ENCODE results near the gene RHOT2.

RHOT2 gene

DNA sequence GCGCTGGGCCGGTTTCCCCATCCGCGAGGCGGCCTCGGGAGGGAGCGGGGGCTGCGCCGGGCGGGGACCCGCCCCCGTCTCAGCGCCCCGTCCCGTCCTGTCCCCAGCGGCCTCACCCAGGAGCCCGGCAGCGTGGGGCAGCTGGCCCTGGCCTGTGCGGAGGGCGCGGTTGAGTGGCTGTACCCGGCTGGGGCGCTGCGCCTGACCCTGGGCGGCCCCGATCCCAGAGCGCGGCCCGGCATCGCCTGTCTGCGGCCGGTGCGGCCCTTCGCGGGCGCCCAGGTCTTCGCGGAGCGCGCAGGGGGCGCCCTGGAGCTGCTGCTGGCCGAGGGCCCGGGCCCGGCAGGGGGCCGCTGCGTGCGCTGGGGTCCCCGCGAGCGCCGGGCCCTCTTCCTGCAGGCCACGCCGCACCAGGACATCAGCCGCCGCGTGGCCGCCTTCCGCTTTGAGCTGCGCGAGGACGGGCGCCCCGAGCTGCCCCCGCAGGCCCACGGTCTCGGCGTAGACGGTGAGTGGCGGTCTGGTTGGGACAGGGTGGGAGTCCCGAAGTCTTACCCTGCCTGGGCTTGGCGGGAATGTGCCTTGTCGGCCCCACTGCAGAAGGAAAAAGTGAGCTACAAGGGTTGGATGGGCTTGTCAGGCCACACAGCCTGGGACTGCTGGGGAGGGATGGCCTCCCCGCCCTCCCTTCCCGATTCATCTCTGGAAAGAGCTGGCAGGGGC lies 47.7 kb downstream of the RHOT2 start:
- DNase-seq (ENCODE audit: low read depth) = no peak

DNA sequence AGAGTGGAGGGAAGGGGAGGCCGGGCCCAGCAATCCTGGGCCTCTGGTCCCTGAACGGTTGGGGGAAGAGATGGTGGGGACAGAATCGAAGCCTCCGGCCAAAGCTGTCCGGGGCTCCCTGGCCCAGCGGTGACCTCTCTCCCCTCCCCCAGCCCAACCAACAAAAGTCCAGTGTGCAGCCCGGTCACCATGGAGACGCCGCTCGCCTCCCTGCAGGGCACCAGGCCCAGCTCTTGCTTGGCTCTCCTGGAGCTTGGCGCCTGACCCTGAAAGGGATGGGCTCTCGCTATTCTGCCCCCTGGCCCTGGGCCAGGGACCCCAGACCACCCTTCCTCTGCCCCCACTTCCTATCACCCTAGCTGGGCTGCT lies 48.3 kb downstream of the RHOT2 start:
- DNase-seq (ENCODE audit: low read depth) = no peak

GRCh38 chr16:716768-717325 lies 48.9 kb downstream of the RHOT2 start:
- DNase-seq (ENCODE audit: low read depth) = no peak

- DNase-seq (ENCODE audit: low read depth) = no peak
Observed at GRCh38 chr16:717450-718245, 49.7 kb downstream of the RHOT2 start.

DNA sequence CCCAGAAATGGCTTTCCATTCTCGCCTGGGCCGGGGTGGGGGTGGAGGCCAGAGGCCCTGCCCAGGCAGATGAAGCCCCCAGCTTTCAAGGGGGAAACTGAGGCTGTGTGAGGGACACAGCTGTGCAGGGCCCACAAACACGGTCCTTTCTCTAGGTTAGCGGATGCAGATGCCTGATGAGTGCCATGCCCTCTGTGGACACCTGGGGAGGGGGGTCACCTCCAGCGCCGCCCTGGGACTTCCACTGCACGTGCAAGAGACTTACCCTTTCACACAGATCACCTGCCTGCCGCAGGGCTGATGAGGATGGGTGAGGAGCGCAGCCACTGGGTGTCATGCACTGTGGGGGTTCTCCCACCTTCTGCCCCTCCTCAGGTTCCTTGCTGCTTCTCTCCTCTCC lies 50.5 kb downstream of the RHOT2 start:
- no peak for DNase-seq (ENCODE audit: low read depth)

DNA sequence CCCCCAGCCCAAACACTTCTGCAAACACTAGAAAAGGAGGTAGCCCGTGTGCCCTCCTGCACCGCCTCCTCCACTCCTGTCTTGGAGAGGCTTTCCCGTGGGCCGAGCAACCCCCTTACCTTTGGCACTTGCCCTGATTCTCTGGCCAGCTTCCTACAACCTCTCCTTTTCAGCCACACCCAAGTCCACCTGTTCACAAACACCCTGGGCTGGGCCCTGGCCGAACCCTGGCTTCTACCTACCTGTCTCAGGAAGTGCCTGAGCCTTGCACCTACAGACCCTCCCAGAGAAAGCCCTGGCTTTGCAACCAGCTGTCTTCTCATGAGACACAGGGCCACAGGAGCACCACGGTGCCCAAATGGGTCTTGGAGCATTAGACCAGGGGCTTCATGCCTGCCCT lies 51.0 kb downstream of the RHOT2 start:
- no peak for DNase-seq (ENCODE audit: low read depth)

- no peak for DNase-seq (ENCODE audit: low read depth)
Observed at GRCh38 chr16:719815-720446, 52.0 kb downstream of the RHOT2 start.

DNA sequence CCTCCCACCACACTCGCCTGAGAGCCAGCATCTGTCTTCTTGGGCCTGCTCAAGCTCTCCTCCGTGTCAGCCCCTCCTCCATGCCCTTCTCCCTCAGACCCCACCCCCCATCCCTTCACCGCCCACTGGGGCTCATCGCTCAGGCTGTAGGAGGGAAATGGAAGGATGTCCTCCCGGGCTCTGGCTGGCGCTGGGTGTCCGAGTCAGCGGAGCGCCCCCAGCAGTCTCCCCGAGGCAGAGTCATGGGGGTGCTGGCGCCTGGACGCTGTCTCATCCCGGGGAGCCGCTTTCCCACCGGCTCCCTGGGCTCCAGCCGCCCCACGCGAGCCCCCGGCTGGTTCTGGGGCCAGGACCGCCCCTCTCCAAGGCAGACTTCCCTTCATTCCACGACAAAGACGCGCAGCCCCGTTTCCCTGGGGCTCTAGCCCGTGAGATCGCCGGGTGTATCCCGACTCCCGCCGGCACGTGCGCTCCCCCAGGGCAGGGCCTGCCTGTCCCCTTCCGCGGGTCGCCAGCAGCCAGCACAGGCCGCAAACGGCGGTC lies 52.6 kb downstream of the RHOT2 start:
- DNase-seq (ENCODE audit: low read depth) = no peak

- DNase-seq (ENCODE audit: low read depth) = peak; percentile 27
Observed at GRCh38 chr16:720990-721764, 53.2 kb downstream of the RHOT2 start, which contains the start of gene ANTKMT. ANTKMT (plus strand) TSS chr16:721146; CDS start chr16:721275, 129 bp downstream.

DNA sequence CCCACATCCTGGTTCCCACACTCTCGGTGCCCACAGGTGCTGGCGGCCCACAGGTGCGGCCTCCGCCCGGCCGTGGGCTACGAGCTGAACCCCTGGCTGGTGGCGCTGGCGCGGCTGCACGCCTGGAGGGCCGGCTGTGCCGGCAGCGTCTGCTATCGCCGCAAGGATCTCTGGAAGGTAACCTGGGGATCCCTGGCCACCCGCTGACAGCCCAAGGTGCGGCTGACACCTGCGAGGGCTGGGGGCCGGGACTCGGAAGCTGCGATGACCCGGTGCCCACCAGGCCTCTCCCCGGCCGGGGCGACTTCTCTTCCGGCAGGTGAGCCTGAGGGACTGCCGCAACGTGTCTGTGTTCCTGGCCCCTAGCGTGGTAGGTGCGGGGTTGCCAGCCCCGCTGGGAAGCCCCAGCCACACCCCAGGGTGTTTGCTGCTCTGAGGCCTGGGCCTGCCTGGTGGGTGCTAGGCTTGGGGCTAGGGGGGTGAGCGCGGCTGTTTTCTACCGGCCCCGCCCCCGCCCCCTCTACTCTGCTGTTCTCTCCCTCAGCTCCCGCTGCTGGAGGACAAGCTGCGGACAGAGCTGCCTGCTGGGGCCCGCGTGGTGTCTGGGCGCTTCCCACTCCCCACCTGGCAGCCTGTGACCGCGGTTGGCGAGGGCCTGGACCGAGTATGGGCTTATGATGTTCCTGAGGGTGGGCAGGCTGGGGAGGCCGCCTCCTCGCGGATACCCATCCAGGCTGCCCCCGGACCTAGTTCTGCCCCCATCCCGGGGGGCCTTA lies 54.0 kb downstream of the RHOT2 start:
- DNase-seq (ENCODE audit: low read depth) = no peak

DNA sequence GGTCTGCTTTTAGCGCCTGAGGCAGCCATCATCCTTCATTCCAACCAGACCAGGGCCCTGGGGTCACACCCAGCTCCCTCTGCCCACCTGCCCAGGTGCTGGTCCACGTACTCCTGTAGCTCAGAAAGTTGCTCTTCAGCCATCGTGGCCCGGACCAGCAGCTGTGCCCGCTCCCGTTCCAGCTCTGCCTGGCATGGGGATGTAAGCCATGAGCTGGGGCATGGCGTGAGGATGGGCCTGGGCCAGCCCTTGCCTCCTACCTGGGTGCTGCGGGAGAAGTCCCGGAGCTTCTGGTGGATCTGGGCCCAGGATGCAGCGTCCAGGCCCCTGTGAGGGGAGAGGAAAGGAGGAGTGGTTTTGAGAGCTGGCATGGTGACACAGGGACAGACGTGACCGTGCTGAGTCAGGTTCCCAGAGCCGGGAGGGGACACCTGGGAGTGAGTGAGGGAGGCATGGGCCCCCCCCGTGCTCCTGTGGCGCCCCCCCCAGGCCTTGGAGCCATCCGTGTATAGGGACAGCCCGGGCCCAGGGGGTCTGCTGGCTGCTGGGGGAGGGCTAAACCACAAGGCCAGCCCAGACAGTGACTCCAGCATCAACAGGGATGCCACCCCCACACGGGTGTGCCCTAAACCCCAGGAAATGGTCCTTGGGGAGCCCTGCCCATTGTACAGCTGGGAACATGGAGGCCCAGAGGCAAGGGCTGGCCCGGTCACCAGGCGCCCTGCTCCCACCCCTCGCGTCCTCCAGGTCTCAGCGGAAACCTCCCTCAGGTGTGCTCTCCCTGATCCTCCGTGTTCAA lies 55.1 kb downstream of the RHOT2 start:
- DNase-seq (ENCODE audit: low read depth) = no peak

DNA sequence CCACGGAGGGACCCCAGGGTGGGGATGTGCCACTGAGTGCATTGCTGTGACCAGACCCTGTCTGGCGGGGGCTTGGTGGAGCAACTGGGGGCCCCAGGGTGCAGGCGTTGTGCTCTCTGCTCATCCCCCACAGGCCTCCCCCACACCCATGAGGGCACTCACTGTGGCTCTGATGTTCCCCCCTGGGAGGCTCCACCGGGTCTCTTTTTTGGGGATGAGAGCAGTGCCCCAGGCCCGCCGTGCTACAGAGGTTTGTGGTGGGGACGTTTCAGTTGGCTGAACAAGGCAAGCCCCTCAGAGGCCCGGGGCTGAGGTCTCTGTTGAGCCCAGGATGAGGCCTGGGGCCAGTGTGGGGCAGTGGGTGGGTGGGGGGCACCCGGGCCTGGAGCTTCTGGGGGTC lies 55.8 kb downstream of the RHOT2 start:
- no peak for DNase-seq (ENCODE audit: low read depth)
